IPS-20b (cell line): ENCODE results near the gene CFAP65.

Experiments
- H3K27ac ChIP-seq: one replicate; pipeline ENCODE4 v1.5.1; 2013; ENCODE audit warnings: low read length
- H3K27me3 ChIP-seq: 2 replicates; pipeline ENCODE4 v1.6.1; 2013; ENCODE audit warnings: mild to moderate bottlenecking, low read length, inconsistent platforms; ENCODE audit not compliant: insufficient read depth
- H3K36me3 ChIP-seq: 2 replicates; pipeline ENCODE4 v1.6.1; 2013; ENCODE audit warnings: low read depth, mild to moderate bottlenecking, inconsistent platforms, low read length, moderate library complexity; ENCODE audit not compliant: insufficient read depth
- H3K4me1 ChIP-seq: 2 replicates; pipeline ENCODE4 v1.6.1; 2013; ENCODE audit warnings: mild to moderate bottlenecking, control low read depth, inconsistent platforms, low read length, moderate library complexity; ENCODE audit not compliant: insufficient read depth
- H3K4me3 ChIP-seq: 2 replicates; pipeline ENCODE4 v1.5.1; 2013; ENCODE audit warnings: mild to moderate bottlenecking, low read length, inconsistent platforms
- H3K9ac ChIP-seq: 2 replicates; pipeline ENCODE4 v1.6.1; 2013; ENCODE audit warnings: low read depth, mild to moderate bottlenecking, inconsistent platforms, low read length, moderate library complexity
- H3K9me3 ChIP-seq: 2 replicates; pipeline ENCODE4 v1.6.1; 2013; ENCODE audit warnings: mild to moderate bottlenecking, low read depth, low read length, inconsistent platforms; ENCODE audit not compliant: insufficient read depth

CFAP65 gene

GRCh38 chr2:219042750-219043149, 1.4 kb upstream of the CFAP65 start:
- Histone ChIP-seq H3K36me3 (no peaks in the 10 kb centered on the region), H3K27ac (no peak overlapping the region), H3K4me3 (no peak overlapping the region), H3K9me3 (no peaks in the 10 kb centered on the region), H3K4me1 (no peaks in the 10 kb centered on the region), H3K9ac (no peak overlapping the region), H3K27me3 (peaks cover 75% of the 10 kb centered on the region)

- Histone ChIP-seq H3K9ac (no peak overlapping the region), H3K4me1 (no peaks in the 10 kb centered on the region), H3K9me3 (no peaks in the 10 kb centered on the region), H3K27ac (no peak overlapping the region), H3K4me3 (no peak overlapping the region), H3K36me3 (no peaks in the 10 kb centered on the region), H3K27me3 (peaks cover 75% of the 10 kb centered on the region)
Observed at GRCh38 chr2:219042157-219042556, 841 bp upstream of the CFAP65 start.

- H3K27me3 ChIP-seq: peaks cover 79% of the 10 kb centered on the region
- H3K4me1 ChIP-seq: no peaks in the 10 kb centered on the region
- no peak overlapping the region for H3K9ac ChIP-seq
- H3K36me3 ChIP-seq: no peaks in the 10 kb centered on the region
- H3K27ac ChIP-seq: no peak overlapping the region
- no peak overlapping the region for H3K4me3 ChIP-seq
- H3K9me3 ChIP-seq: no peaks in the 10 kb centered on the region
Observed at GRCh38 chr2:219038600-219038999, 2.7 kb downstream of the CFAP65 start.

GRCh38 chr2:219037783-219038499, 3.4 kb downstream of the CFAP65 start:
- Histone ChIP-seq H3K9ac (no peak overlapping the region), H3K27ac (no peak overlapping the region), H3K4me3 (no peak overlapping the region), H3K27me3 (peaks cover 78% of the 10 kb centered on the region), H3K9me3 (no peaks in the 10 kb centered on the region), H3K36me3 (no peaks in the 10 kb centered on the region), H3K4me1 (no peaks in the 10 kb centered on the region)

GRCh38 chr2:219035942-219036341, 5.4 kb downstream of the CFAP65 start:
- Histone ChIP-seq H3K4me3 (no peak overlapping the region), H3K9ac (no peak overlapping the region), H3K9me3 (no peaks in the 10 kb centered on the region), H3K4me1 (no peaks in the 10 kb centered on the region), H3K27ac (no peak overlapping the region), H3K36me3 (no peaks in the 10 kb centered on the region), H3K27me3 (peaks cover 62% of the 10 kb centered on the region)

GRCh38 chr2:219034823-219035222, 6.5 kb downstream of the CFAP65 start:
- H3K4me1 ChIP-seq: no peaks in the 10 kb centered on the region
- H3K9me3 ChIP-seq: no peaks in the 10 kb centered on the region
- no peak overlapping the region for H3K9ac ChIP-seq
- H3K36me3 ChIP-seq: no peaks in the 10 kb centered on the region
- H3K27me3 ChIP-seq: peaks cover 52% of the 10 kb centered on the region
- no peak overlapping the region for H3K27ac ChIP-seq
- no peak overlapping the region for H3K4me3 ChIP-seq

- no peaks in the 10 kb centered on the region for H3K4me1 ChIP-seq
- peaks cover 31% of the 10 kb centered on the region for H3K27me3 ChIP-seq
- H3K9me3 ChIP-seq: no peaks in the 10 kb centered on the region
- no peak overlapping the region for H3K9ac ChIP-seq
- H3K27ac ChIP-seq: no peak overlapping the region
- H3K36me3 ChIP-seq: no peaks in the 10 kb centered on the region
- no peak overlapping the region for H3K4me3 ChIP-seq
Observed at GRCh38 chr2:219032051-219032745, 9.1 kb downstream of the CFAP65 start.

- H3K9ac ChIP-seq: no peak overlapping the region
- H3K36me3 ChIP-seq: no peaks in the 10 kb centered on the region
- no peaks in the 10 kb centered on the region for H3K4me1 ChIP-seq
- no peak overlapping the region for H3K27ac ChIP-seq
- peaks cover 27% of the 10 kb centered on the region for H3K27me3 ChIP-seq
- no peaks in the 10 kb centered on the region for H3K9me3 ChIP-seq
- H3K4me3 ChIP-seq: no peak overlapping the region
Observed at GRCh38 chr2:219031005-219031738, 10.1 kb downstream of the CFAP65 start.

- no peak overlapping the region for H3K9ac ChIP-seq
- H3K9me3 ChIP-seq: no peaks in the 10 kb centered on the region
- H3K4me3 ChIP-seq: no peak overlapping the region
- H3K36me3 ChIP-seq: no peaks in the 10 kb centered on the region
- no peaks in the 10 kb centered on the region for H3K4me1 ChIP-seq
- H3K27me3 ChIP-seq: peaks cover 19% of the 10 kb centered on the region
- no peak overlapping the region for H3K27ac ChIP-seq
Observed at GRCh38 chr2:219030177-219030940, 11.0 kb downstream of the CFAP65 start.

- H3K9ac ChIP-seq: no peak overlapping the region
- no peak overlapping the region for H3K27ac ChIP-seq
- no peaks in the 10 kb centered on the region for H3K36me3 ChIP-seq
- no peak overlapping the region for H3K4me3 ChIP-seq
- peaks cover 13% of the 10 kb centered on the region for H3K27me3 ChIP-seq
- H3K4me1 ChIP-seq: no peaks in the 10 kb centered on the region
- no peaks in the 10 kb centered on the region for H3K9me3 ChIP-seq
Observed at GRCh38 chr2:219029829-219030165, 11.5 kb downstream of the CFAP65 start.

- no peaks in the 10 kb centered on the region for H3K4me1 ChIP-seq
- no peak overlapping the region for H3K4me3 ChIP-seq
- no peak overlapping the region for H3K9ac ChIP-seq
- no peak overlapping the region for H3K27ac ChIP-seq
- H3K36me3 ChIP-seq: no peaks in the 10 kb centered on the region
- H3K27me3 ChIP-seq: peaks cover 8% of the 10 kb centered on the region
- H3K9me3 ChIP-seq: no peaks in the 10 kb centered on the region
Observed at GRCh38 chr2:219028996-219029828, 12.1 kb downstream of the CFAP65 start.
